Kidney (tissue), 14 donors: ENCODE data around the gene AGBL1. TPM values are rescaled to one million over a fixed set of nuclear protein-coding genes. Genes with fewer than 3 reads are reported as not detected.
A peak's percentile ranks its signal among the peaks of the same experiment; 100 is the strongest.

Experiments used
- DNase-seq, 5 donors: peaks; one replicate each; pipeline ENCODE4 v3.0.0-alpha.2; 2013 to 2020
- FAIRE-seq: peaks from 2 replicates; lab custom pipeline; 2012; peaks lifted over from hg19 to GRCh38; lab: Jason Lieb, UNC
- H3K27ac ChIP-seq, 2 donors: one replicate each; pipeline ENCODE4 v1.7.0; 2013; ENCODE audit warnings: low read depth in 2 of 2, low read length in 2 of 2, inconsistent platforms in 1 of 2
- H3K27me3 ChIP-seq: one replicate; pipeline ENCODE4 v1.7.1; 2013; ENCODE audit warnings: low read length, inconsistent platforms; ENCODE audit not compliant: control insufficient read depth, insufficient read depth
- H3K36me3 ChIP-seq, 3 donors: one replicate each; pipeline versions ENCODE4 v1.7.0 to v1.7.1; 2013; ENCODE audit warnings: low read length in 3 of 3, control low read depth in 1 of 3, inconsistent platforms in 1 of 3; ENCODE audit not compliant: insufficient read depth in 3 of 3, control insufficient read depth in 2 of 3
- H3K4me1 ChIP-seq, 3 donors: one replicate each; pipeline versions ENCODE4 v1.7.0 to v1.7.1; 2013; ENCODE audit warnings: low read length in 3 of 3, inconsistent platforms in 1 of 3, low read depth in 1 of 3; ENCODE audit not compliant: control insufficient read depth in 2 of 3, insufficient read depth in 2 of 3
- H3K4me3 ChIP-seq, 3 donors: one replicate each; pipeline versions ENCODE4 v1.7.0 to v1.8.1; 2013; ENCODE audit warnings: low read length in 3 of 3, control low read depth in 1 of 3, inconsistent platforms in 1 of 3
- H3K9ac ChIP-seq, 3 donors: one replicate each; pipeline versions ENCODE4 v1.7.0 to v1.7.1; 2013; ENCODE audit warnings: low read length in 3 of 3, control low read depth in 1 of 3, inconsistent platforms in 1 of 3
- H3K9me3 ChIP-seq, 3 donors: one replicate each; pipeline versions ENCODE4 v1.7.0 to v1.7.1; 2013; ENCODE audit warnings: low read length in 3 of 3, control low read depth in 1 of 3, inconsistent platforms in 1 of 3; ENCODE audit not compliant: control insufficient read depth in 2 of 3, insufficient read depth in 1 of 3
- CTCF ChIP-seq: IDR thresholded peaks from 3 replicates; pipeline ENCODE4 v1.5.1; 2012; ENCODE audit warnings: mild to moderate bottlenecking, moderate library complexity, borderline replicate concordance; ENCODE audit not compliant: insufficient read depth; ENCODE audit errors: extremely low read depth
- intact Hi-C: fragments of 100-400 bp; cut with DNase I; formaldehyde crosslinking; loops from one replicate; pipeline ENCODE4 v1.11.1; 2022
- polyA plus RNA-seq: library from polyadenylated mRNA; stranded (reverse); fragments of 350-450 nt; fragmentation: Illumina TruSeq; extraction: RNeasy Lipid Tissue Mini Kit (QIAGEN cat#74804); gene quantifications from one replicate; pipeline ENCODE4 v1.2.3, GENCODE V29; 2014; ENCODE audit warnings: low read depth, low replicate concordance; ENCODE audit not compliant: insufficient read depth
- total RNA-seq: library from RNA; stranded (reverse); fragmentation: NEBNext Ultra II Directional; extraction: Animal tissue kit (Norgen Biotek cat#: 25700); gene quantifications from one replicate; pipeline ENCODE4 v1.2.1, GENCODE V29; 2021
- donor health status: control.
- donor health status: control.
- donor health status: control.
- donor health status: control.
- donor health status: control.
- donor health status: DM: yes; HTN: yes; CAD: no.
- donor health status: Normal renal cell carcinoma (clear cell type).

Gene AGBL1
- total and polyA plus RNA-seq, 2 donors from 2014 or later, result not detected

GRCh38 chr15:86557018-86557550 lies 477.4 kb downstream of the AGBL1 start:
- H3K36me3 ChIP-seq, result no peaks in the 10 kb centered on the region
- DNase-seq (no peak), FAIRE-seq (no peak)
- intact Hi-C loops, result no loop called here
- no peaks in the 10 kb centered on the region for H3K4me1 ChIP-seq
- no peak overlapping the region for H3K9ac ChIP-seq
- H3K27ac ChIP-seq, result no peak overlapping the region
- no peak for TF ChIP-seq CTCF
- H3K4me3 ChIP-seq, result no peak overlapping the region
- no peaks in the 10 kb centered on the region for H3K9me3 ChIP-seq
- no peaks in the 10 kb centered on the region for H3K27me3 ChIP-seq

DNA sequence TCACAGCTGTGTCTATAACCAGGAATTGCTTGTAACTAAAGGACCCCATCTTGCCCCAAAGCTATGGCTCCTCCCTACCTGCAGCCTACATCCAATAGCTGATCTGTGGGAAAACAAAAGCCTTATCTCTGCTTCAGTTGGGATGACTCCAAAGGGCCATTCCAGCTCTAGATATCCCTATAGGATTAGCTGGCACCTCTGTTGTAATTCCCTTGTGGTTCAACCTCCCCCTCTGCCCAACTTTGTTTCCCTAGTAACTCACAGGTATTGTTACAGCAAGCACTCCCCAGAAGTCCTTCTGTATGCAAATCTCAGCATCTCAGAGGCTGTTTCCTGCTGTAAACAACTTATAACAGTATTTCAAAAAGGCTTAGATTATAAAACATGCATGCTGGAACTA lies 478.6 kb downstream of the AGBL1 start:
- no peak overlapping the region for H3K4me3 ChIP-seq
- no peaks in the 10 kb centered on the region for H3K27me3 ChIP-seq
- no peak overlapping the region for H3K27ac ChIP-seq
- no peak for TF ChIP-seq CTCF
- no peaks in the 10 kb centered on the region for H3K9me3 ChIP-seq
- intact Hi-C loops, result no loop called here
- no peaks in the 10 kb centered on the region for H3K36me3 ChIP-seq
- FAIRE-seq (no peak), DNase-seq (no peak)
- H3K9ac ChIP-seq, result no peak overlapping the region
- no peaks in the 10 kb centered on the region for H3K4me1 ChIP-seq

DNA sequence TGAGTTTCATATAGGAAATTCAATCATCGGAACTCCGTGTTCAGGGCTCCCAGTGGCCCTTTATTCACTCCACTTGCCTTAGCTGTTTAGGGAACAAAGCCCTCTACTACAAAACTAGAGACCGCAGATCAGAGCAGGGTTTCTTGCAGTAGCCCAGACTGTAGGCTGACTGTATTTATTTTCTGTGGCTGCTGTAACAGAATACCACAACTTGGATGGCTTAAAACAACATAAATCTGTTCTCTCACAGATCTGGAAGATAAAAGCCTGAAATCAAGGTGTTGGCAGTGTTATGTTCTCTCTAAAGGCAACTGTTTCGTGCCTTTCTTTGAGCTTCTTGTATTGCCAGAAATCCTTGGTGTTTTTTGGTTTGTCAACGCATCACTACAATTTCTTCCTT lies 479.0 kb downstream of the AGBL1 start:
- H3K4me1 ChIP-seq, result no peaks in the 10 kb centered on the region
- DNase-seq, result peak in 3 of 5 donors; percentile 19 to 65 (median 51)
- intact Hi-C loops, result no loop called here

More for the DNA sequence above, 479.0 kb downstream of the AGBL1 start:
- H3K9me3 ChIP-seq, result no peaks in the 10 kb centered on the region
- no peak for FAIRE-seq
- H3K27me3 ChIP-seq, result no peaks in the 10 kb centered on the region
- no peak overlapping the region for H3K4me3 ChIP-seq
- TF ChIP-seq CTCF, result no peak
- no peak overlapping the region for H3K27ac ChIP-seq
- no peaks in the 10 kb centered on the region for H3K36me3 ChIP-seq
- no peak overlapping the region for H3K9ac ChIP-seq
